Measurements from ENCODE around the gene ZBTB40. TPM values are rescaled to one million over a fixed set of nuclear protein-coding genes. Genes with fewer than 3 reads are reported as not detected.

The ZBTB40 gene
- total RNA-seq, 1 experiment from 2014 or later: 20.4 TPM

DNA sequence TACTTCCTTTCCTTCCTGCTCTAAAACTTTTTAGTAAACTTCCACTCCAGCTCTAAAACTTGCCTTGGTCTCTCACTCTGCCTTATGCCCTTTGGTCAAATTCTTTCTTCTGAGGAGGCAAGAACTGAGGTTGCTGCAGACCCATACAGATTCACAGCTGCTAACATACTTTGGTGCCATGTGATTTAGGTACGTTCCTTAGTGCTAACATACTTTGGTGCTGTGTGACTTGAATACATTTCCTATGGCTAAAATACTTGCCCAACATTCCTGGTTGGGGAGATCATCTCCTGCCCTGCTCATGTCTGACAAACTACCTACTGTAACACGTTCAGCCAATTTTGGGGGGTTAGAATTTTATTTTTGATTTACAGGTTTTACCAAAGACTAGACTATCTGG is 6.8 kb upstream of the ZBTB40 start:
- Histone ChIP-seq H3K36me3 (ENCODE audit: control insufficient read depth, insufficient read depth, low read length) (no peaks in the 10 kb centered on the region), H3K4me3 (ENCODE audit: low read depth, low read length) (no peak overlapping the region), H3K4me1 (peaks cover 34% of the 10 kb centered on the region), H3K27me3 (replicated peaks; ENCODE audit: control insufficient read depth, insufficient read depth, low read length) (no peaks in the 10 kb centered on the region), H3K9me3 (peaks cover 11% of the 10 kb centered on the region)
- H3K27me3 Mint-ChIP-seq (ENCODE audit: insufficient read depth, unreplicated experiment): no peaks in the 10 kb centered on the region
- peaks cover 40% of the 10 kb centered on the region for H3K4me1 Mint-ChIP-seq (ENCODE audit: low read depth, unreplicated experiment)
- TF ChIP-seq, protein P1, sequence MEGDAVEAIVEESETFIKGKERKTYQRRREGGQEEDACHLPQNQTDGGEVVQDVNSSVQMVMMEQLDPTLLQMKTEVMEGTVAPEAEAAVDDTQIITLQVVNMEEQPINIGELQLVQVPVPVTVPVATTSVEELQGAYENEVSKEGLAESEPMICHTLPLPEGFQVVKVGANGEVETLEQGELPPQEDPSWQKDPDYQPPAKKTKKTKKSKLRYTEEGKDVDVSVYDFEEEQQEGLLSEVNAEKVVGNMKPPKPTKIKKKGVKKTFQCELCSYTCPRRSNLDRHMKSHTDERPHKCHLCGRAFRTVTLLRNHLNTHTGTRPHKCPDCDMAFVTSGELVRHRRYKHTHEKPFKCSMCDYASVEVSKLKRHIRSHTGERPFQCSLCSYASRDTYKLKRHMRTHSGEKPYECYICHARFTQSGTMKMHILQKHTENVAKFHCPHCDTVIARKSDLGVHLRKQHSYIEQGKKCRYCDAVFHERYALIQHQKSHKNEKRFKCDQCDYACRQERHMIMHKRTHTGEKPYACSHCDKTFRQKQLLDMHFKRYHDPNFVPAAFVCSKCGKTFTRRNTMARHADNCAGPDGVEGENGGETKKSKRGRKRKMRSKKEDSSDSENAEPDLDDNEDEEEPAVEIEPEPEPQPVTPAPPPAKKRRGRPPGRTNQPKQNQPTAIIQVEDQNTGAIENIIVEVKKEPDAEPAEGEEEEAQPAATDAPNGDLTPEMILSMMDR (IDR thresholded peaks at IDR 0.05; ENCODE audit: insufficient read depth in 1 of 2, low read depth in 1 of 2, low read length in 1 of 2, severe bottlenecking in 1 of 2, unreplicated experiment in 1 of 2): no peak
- DNase-seq: no peak
- H3K36me3 Mint-ChIP-seq (ENCODE audit: insufficient read depth, unreplicated experiment): peaks cover 4% of the 10 kb centered on the region
- POLR2A ChIA-PET: no interaction called here
- peaks cover 5% of the 10 kb centered on the region for H3K9me3 Mint-ChIP-seq (ENCODE audit: unreplicated experiment)
- BruUV-seq (replicated peaks): no TSS peak
- H3K4me3 Mint-ChIP-seq (ENCODE audit: unreplicated experiment): no peak overlapping the region
- no peak overlapping the region for H3K27ac Mint-ChIP-seq (ENCODE audit: unreplicated experiment)
- CTCF ChIA-PET: no interaction called here
- intact Hi-C loops (cut with micrococcal nuclease; ENCODE audit: unreplicated experiment): no loop called here

- no peaks in the 10 kb centered on the region for H3K9me3 ChIP-seq
- no peak overlapping the region for H3K27ac Mint-ChIP-seq (ENCODE audit: unreplicated experiment)
- BruUV-seq (replicated peaks): no TSS peak
- ChIA-PET CTCF (no interaction called here), POLR2A (no interaction called here)
- H3K4me1 ChIP-seq: peaks cover 27% of the 10 kb centered on the region
- DNase-seq: no peak
- H3K36me3 ChIP-seq (ENCODE audit: control insufficient read depth, insufficient read depth, low read length): no peaks in the 10 kb centered on the region
- H3K9me3 Mint-ChIP-seq (ENCODE audit: unreplicated experiment): no peaks in the 10 kb centered on the region
- no peaks in the 10 kb centered on the region for H3K27me3 Mint-ChIP-seq (ENCODE audit: insufficient read depth, unreplicated experiment)
- H3K4me1 Mint-ChIP-seq (ENCODE audit: low read depth, unreplicated experiment): peaks cover 38% of the 10 kb centered on the region
- H3K4me3 ChIP-seq (ENCODE audit: low read depth, low read length): no peak overlapping the region
- TF ChIP-seq, protein P1 (IDR thresholded peaks at IDR 0.05; ENCODE audit: insufficient read depth in 1 of 2, low read depth in 1 of 2, low read length in 1 of 2, severe bottlenecking in 1 of 2, unreplicated experiment in 1 of 2): no peak
- H3K36me3 Mint-ChIP-seq (ENCODE audit: insufficient read depth, unreplicated experiment): peaks cover 4% of the 10 kb centered on the region
- no peak overlapping the region for H3K4me3 Mint-ChIP-seq (ENCODE audit: unreplicated experiment)
- H3K27me3 ChIP-seq (replicated peaks; ENCODE audit: control insufficient read depth, insufficient read depth, low read length): no peaks in the 10 kb centered on the region
- intact Hi-C loops (cut with micrococcal nuclease; ENCODE audit: unreplicated experiment): no loop called here
Observed at GRCh38 chr1:22447621-22448111, 4.0 kb upstream of the ZBTB40 start.

GRCh38 chr1:22449636-22450035 is 2.0 kb upstream of the ZBTB40 start:
- TF ChIP-seq, protein P1 (IDR thresholded peaks at IDR 0.05; ENCODE audit: insufficient read depth in 1 of 2, low read depth in 1 of 2, low read length in 1 of 2, severe bottlenecking in 1 of 2, unreplicated experiment in 1 of 2): no peak
- ChIA-PET CTCF (no interaction called here), POLR2A (no interaction called here)
- H3K9me3 ChIP-seq: no peaks in the 10 kb centered on the region
- H3K4me3 ChIP-seq (ENCODE audit: low read depth, low read length): no peak overlapping the region
- Mint-ChIP-seq H3K27ac (ENCODE audit: unreplicated experiment) (no peak overlapping the region), H3K9me3 (ENCODE audit: unreplicated experiment) (no peaks in the 10 kb centered on the region), H3K27me3 (ENCODE audit: insufficient read depth, unreplicated experiment) (no peaks in the 10 kb centered on the region), H3K36me3 (ENCODE audit: insufficient read depth, unreplicated experiment) (peaks cover 4% of the 10 kb centered on the region), H3K4me1 (ENCODE audit: low read depth, unreplicated experiment) (peaks cover 26% of the 10 kb centered on the region), H3K4me3 (ENCODE audit: unreplicated experiment) (no peak overlapping the region)
- no peaks in the 10 kb centered on the region for H3K36me3 ChIP-seq (ENCODE audit: control insufficient read depth, insufficient read depth, low read length)
- no TSS peak for BruUV-seq (replicated peaks)
- DNase-seq: no peak
- no peaks in the 10 kb centered on the region for H3K27me3 ChIP-seq (replicated peaks; ENCODE audit: control insufficient read depth, insufficient read depth, low read length)
- peaks cover 21% of the 10 kb centered on the region for H3K4me1 ChIP-seq
- intact Hi-C loops (cut with micrococcal nuclease; ENCODE audit: unreplicated experiment): no loop called here
